NT2/D1 (cell line): ENCODE results near the gene ELFN2.

ENCODE experiments used
- SUZ12 ChIP-seq: IDR thresholded peaks from 2 replicates; pipeline ENCODE4 v1.6.1; 2011; ENCODE audit not compliant: insufficient read length, insufficient read depth; ENCODE audit errors: extremely low read depth
- YY1 ChIP-seq: IDR thresholded peaks from 2 replicates; pipeline ENCODE4 v1.6.1; 2011; ENCODE audit not compliant: insufficient read length, insufficient read depth
- ZNF274 ChIP-seq: IDR thresholded peaks from 2 replicates; pipeline ENCODE4 v1.6.1; 2011; ENCODE audit warnings: mild to moderate bottlenecking, low read depth, low read length

GRCh38 chr22:37369483-37369882, 57.8 kb downstream of the ELFN2 start:
- TF ChIP-seq ZNF274 (no peak), SUZ12 (no peak), YY1 (no peak)
